Measurements from ENCODE around the gene PDPK1. TPM values are rescaled to one million over a fixed set of nuclear protein-coding genes. Genes with fewer than 3 reads are reported as not detected.
"Not testable (repeated sequence)": the region's sequence is repeated elsewhere in the genome, so short reads cannot be mapped to it uniquely, and the experiment has no call there.

PDPK1 gene
- total RNA-seq, 1 donor from 2014 or later: 74.4 TPM

GRCh38 chr16:2627075-2627474 lies 89.3 kb downstream of the PDPK1 start:
- H3K27ac ChIP-seq; H3K36me3 ChIP-seq; intact Hi-C loops (cut with DNase I); H3K9me3 ChIP-seq; H3K4me1 ChIP-seq; H3K4me3 ChIP-seq; DNase-seq; H3K27me3 ChIP-seq (ENCODE audit: low read depth); ATAC-seq: not testable (repeated sequence)

- intact Hi-C loops (cut with DNase I): not testable (repeated sequence)
- ATAC-seq: peak; percentile 63 to 68
Measured at GRCh38 chr16:2631203-2631602, 93.4 kb downstream of the PDPK1 start.

GRCh38 chr16:2632291-2632690 lies 94.5 kb downstream of the PDPK1 start:
- H3K4me1 ChIP-seq; H3K4me3 ChIP-seq; H3K27me3 ChIP-seq (ENCODE audit: low read depth); H3K27ac ChIP-seq; H3K36me3 ChIP-seq; DNase-seq; ATAC-seq; intact Hi-C loops (cut with DNase I); H3K9me3 ChIP-seq: not testable (repeated sequence)

More at GRCh38 chr16:2631203-2631602, 93.4 kb downstream of the PDPK1 start:
- not testable (repeated sequence) for H3K27ac ChIP-seq; H3K9me3 ChIP-seq; H3K4me1 ChIP-seq; DNase-seq; H3K36me3 ChIP-seq; H3K4me3 ChIP-seq; H3K27me3 ChIP-seq (ENCODE audit: low read depth)

- H3K27ac ChIP-seq: not testable (repeated sequence)
- peak; percentile 57 for DNase-seq
Measured at GRCh38 chr16:2639071-2639721, 101.4 kb downstream of the PDPK1 start.

GRCh38 chr16:2639722-2640072 lies 101.9 kb downstream of the PDPK1 start:
- H3K4me1 ChIP-seq; intact Hi-C loops (cut with DNase I); H3K36me3 ChIP-seq; H3K27ac ChIP-seq; H3K27me3 ChIP-seq (ENCODE audit: low read depth); H3K9me3 ChIP-seq; DNase-seq; H3K4me3 ChIP-seq: not testable (repeated sequence)
- peak; percentile 63 to 72 for ATAC-seq

More at GRCh38 chr16:2639071-2639721, 101.4 kb downstream of the PDPK1 start:
- H3K4me1 ChIP-seq; H3K9me3 ChIP-seq; H3K27me3 ChIP-seq (ENCODE audit: low read depth); H3K4me3 ChIP-seq; intact Hi-C loops (cut with DNase I); H3K36me3 ChIP-seq: not testable (repeated sequence)
- peak; percentile 83 to 90 for ATAC-seq
- TF ChIP-seq CTCF (IDR thresholded peaks at IDR 0.05): peak; percentile 14

- ATAC-seq: not testable (repeated sequence)
Measured at GRCh38 chr16:2642561-2642960, 104.7 kb downstream of the PDPK1 start.

GRCh38 chr16:2644754-2645453 lies 107.1 kb downstream of the PDPK1 start:
- intact Hi-C loops (cut with DNase I); H3K36me3 ChIP-seq; H3K9me3 ChIP-seq; DNase-seq; H3K4me1 ChIP-seq; H3K27ac ChIP-seq; H3K4me3 ChIP-seq; H3K27me3 ChIP-seq (ENCODE audit: low read depth): not testable (repeated sequence)
- ATAC-seq: peak; percentile 57 to 77

More at GRCh38 chr16:2642561-2642960, 104.7 kb downstream of the PDPK1 start:
- H3K27me3 ChIP-seq (ENCODE audit: low read depth); intact Hi-C loops (cut with DNase I); H3K4me3 ChIP-seq; H3K9me3 ChIP-seq; H3K4me1 ChIP-seq; H3K27ac ChIP-seq; DNase-seq; H3K36me3 ChIP-seq: not testable (repeated sequence)

- H3K27me3 ChIP-seq (ENCODE audit: low read depth); H3K27ac ChIP-seq: not testable (repeated sequence)
- ATAC-seq: peak; percentile 76 to 84
Measured at GRCh38 chr16:2651268-2651871, 113.5 kb downstream of the PDPK1 start.

More at GRCh38 chr16:2651268-2651871, 113.5 kb downstream of the PDPK1 start:
- H3K9me3 ChIP-seq; H3K36me3 ChIP-seq; H3K4me3 ChIP-seq; intact Hi-C loops (cut with DNase I); H3K4me1 ChIP-seq; DNase-seq: not testable (repeated sequence)

Small RNA genes within 50 kb of the gene (microRNA-seq; reads per million reads assigned to microRNA genes)
- not detected for gene MIR3178 (ENCODE audit: borderline number of aligned reads)

Other genes starting within 250 kb of the PDPK1 start
- gene ABCA3, start 197.3 kb upstream of the PDPK1 start, total RNA-seq: 491 TPM
- gene CCNF, start 108.6 kb upstream of the PDPK1 start, total RNA-seq: 3.4 TPM
- gene TEDC2, start 77.9 kb upstream of the PDPK1 start, total RNA-seq: 0.68 TPM
- gene NTN3, start 66.7 kb upstream of the PDPK1 start, total RNA-seq: 0.24 TPM
- gene TBC1D24, start 62.9 kb upstream of the PDPK1 start, total RNA-seq: 40.2 TPM
- gene ATP6V0C, start 24.1 kb upstream of the PDPK1 start, total RNA-seq: 313 TPM
- 53.4 TPM for gene AMDHD2, start 17.6 kb upstream of the PDPK1 start, total RNA-seq
- 1.4 TPM for gene CEMP1, start 6.6 kb upstream of the PDPK1 start, total RNA-seq
- 24.8 TPM for gene KCTD5, start 144.5 kb downstream of the PDPK1 start, total RNA-seq
- gene PRSS27, start 182.2 kb downstream of the PDPK1 start, total RNA-seq: 1.3 TPM
- gene SRRM2, start 214.6 kb downstream of the PDPK1 start, total RNA-seq: 659 TPM
- gene ELOB, start 239.3 kb downstream of the PDPK1 start, total RNA-seq: 196 TPM
- not detected for gene PRSS33, start 249.5 kb downstream of the PDPK1 start, total RNA-seq